NT2/D1 (cell line): ENCODE data around the gene GRK2.
"Not testable (repeated sequence)": the region's sequence is repeated elsewhere in the genome, so short reads cannot be mapped to it uniquely, and the experiment has no call there.

ENCODE experiments used
- DNase-seq: peaks from one replicate; pipeline ENCODE4 v3.0.0-alpha.2; 2011; ENCODE audit warnings: low read depth, low spot score
- H3K27me3 ChIP-seq: 2 replicates; pipeline ENCODE4 v1.6.0; 2011; ENCODE audit warnings: mild to moderate bottlenecking; ENCODE audit not compliant: insufficient read length, insufficient read depth
- H3K36me3 ChIP-seq: 2 replicates; pipeline ENCODE4 v1.6.1; 2011; ENCODE audit warnings: mild to moderate bottlenecking, low read length, mixed read lengths; ENCODE audit not compliant: insufficient read depth, insufficient read length
- H3K4me1 ChIP-seq: 2 replicates; pipeline ENCODE4 v1.5.1; 2011; ENCODE audit not compliant: insufficient read depth, insufficient read length
- H3K4me3 ChIP-seq: 2 replicates; pipeline ENCODE4 v1.5.1; 2011; ENCODE audit warnings: low read depth; ENCODE audit not compliant: insufficient read length
- H3K9ac ChIP-seq: 2 replicates; pipeline ENCODE4 v1.6.0; 2011; ENCODE audit warnings: low read depth; ENCODE audit not compliant: insufficient read length
- H3K9me3 ChIP-seq: 2 replicates; pipeline ENCODE4 v1.5.1; 2011; ENCODE audit warnings: mild to moderate bottlenecking, low read length; ENCODE audit not compliant: insufficient read depth
- SUZ12 ChIP-seq: IDR thresholded peaks from 2 replicates; pipeline ENCODE4 v1.6.1; 2011; ENCODE audit not compliant: insufficient read length, insufficient read depth; ENCODE audit errors: extremely low read depth
- YY1 ChIP-seq: IDR thresholded peaks from 2 replicates; pipeline ENCODE4 v1.6.1; 2011; ENCODE audit not compliant: insufficient read length, insufficient read depth
- ZNF274 ChIP-seq: IDR thresholded peaks from 2 replicates; pipeline ENCODE4 v1.6.1; 2011; ENCODE audit warnings: mild to moderate bottlenecking, low read depth, low read length

The GRK2 gene

DNA sequence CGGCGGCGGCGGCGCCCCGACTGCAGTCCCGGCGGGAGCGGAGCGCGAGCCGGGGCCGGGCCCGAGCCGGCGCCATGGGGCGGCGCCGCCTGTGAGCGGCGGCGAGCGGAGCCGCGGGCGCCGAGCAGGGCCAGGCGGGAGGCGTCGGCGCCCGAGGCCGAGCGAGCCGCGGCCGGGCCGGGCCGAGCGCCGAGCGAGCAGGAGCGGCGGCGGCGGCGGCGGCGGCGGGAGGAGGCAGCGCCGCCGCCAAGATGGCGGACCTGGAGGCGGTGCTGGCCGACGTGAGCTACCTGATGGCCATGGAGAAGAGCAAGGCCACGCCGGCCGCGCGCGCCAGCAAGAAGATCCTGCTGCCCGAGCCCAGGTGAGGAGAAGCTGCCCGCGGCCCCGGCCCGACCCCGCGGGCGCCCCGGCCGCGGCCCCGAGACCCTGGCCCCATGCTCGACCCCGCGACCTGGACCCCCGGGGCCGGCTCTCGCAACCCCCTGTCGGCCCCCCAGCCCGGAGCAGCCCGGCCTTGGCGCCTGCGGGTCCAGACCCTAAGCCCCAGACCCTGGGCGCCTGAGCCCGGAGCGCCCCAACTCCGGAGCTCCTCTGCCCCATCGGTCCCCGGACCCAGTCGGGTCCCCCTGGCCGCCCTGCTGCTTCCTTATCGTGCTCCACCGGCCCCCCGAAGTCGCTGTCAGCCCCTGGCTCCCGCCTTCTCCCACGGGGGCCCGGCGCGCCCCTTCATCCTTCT, at the start of gene GRK2:
Gene GRK2, plus strand, starts transcription at position 25 of the 739 bp plus-strand sequence. Its CDS starts 227 bp downstream, at position 252.
- Histone ChIP-seq H3K9ac (peak within 1 kb of the TSS; percentile 92), H3K36me3 (peaks cover 32% of the 10 kb centered on the region), H3K4me3 (peak within 1 kb of the TSS; percentile 82), H3K27me3 (peaks cover 26% of the 10 kb centered on the region), H3K9me3 (no peaks in the 10 kb centered on the region), H3K4me1 (peaks cover 44% of the 10 kb centered on the region)
- no peak for DNase-seq
- TF ChIP-seq YY1 (peak; percentile 51), SUZ12 (no peak)

DNA sequence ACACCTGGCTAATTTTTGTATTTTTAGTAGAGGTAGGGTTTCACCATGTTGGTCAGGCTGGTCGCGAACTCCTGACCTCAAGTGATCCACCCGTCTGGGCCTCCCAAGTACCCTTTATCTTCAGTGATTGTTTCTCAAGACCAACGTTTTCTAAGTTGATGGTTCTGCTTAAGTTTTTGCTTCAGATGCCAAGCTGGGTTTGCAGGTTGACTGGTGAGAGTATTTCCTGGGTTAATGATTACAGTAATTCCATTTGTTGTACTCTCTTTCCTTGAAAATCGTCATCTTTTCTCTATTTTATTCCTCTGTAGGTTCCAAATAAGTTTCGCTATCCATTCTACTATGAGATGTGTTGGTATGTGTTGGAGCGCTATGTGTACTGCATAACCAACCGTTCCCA, 38.5 kb upstream of the GRK2 start:
- Histone ChIP-seq H3K9me3 (no peaks in the 10 kb centered on the region), H3K4me3 (no peak overlapping the region), H3K9ac (no peak overlapping the region), H3K4me1 (no peaks in the 10 kb centered on the region), H3K27me3 (no peaks in the 10 kb centered on the region), H3K36me3 (peaks cover 82% of the 10 kb centered on the region)
- DNase-seq = no peak
- TF ChIP-seq SUZ12 (no peak), YY1 (no peak), ZNF274 (no peak)

GRCh38 chr11:67230406-67230805, 35.9 kb upstream of the GRK2 start:
- Histone ChIP-seq H3K4me3 (no peak overlapping the region), H3K27me3 (no peaks in the 10 kb centered on the region), H3K36me3 (peaks cover 78% of the 10 kb centered on the region), H3K9ac (no peak overlapping the region), H3K4me1 (no peaks in the 10 kb centered on the region), H3K9me3 (no peaks in the 10 kb centered on the region)
- DNase-seq = no peak
- TF ChIP-seq SUZ12 (no peak), ZNF274 (no peak), YY1 (no peak)

GRCh38 chr11:67230886-67231285, 35.4 kb upstream of the GRK2 start:
- no peaks in the 10 kb centered on the region for H3K9me3 ChIP-seq
- TF ChIP-seq YY1 (no peak), SUZ12 (no peak), ZNF274 (no peak)
- no peak overlapping the region for H3K4me3 ChIP-seq
- H3K4me1 ChIP-seq = no peaks in the 10 kb centered on the region
- H3K9ac ChIP-seq = no peak overlapping the region
- DNase-seq = no peak
- H3K27me3 ChIP-seq = no peaks in the 10 kb centered on the region
- H3K36me3 ChIP-seq = peaks cover 73% of the 10 kb centered on the region

GRCh38 chr11:67233584-67234190, 32.6 kb upstream of the GRK2 start:
- Histone ChIP-seq H3K36me3 (peaks cover 51% of the 10 kb centered on the region), H3K27me3 (no peaks in the 10 kb centered on the region), H3K9me3 (no peaks in the 10 kb centered on the region), H3K9ac (no peak overlapping the region), H3K4me1 (peaks cover under 1% of the 10 kb centered on the region), H3K4me3 (no peak overlapping the region)
- TF ChIP-seq SUZ12 (no peak), YY1 (no peak), ZNF274 (no peak)
- DNase-seq = no peak

- peaks cover 42% of the 10 kb centered on the region for H3K36me3 ChIP-seq
- H3K9me3 ChIP-seq, DNase-seq, H3K4me1 ChIP-seq, H3K27me3 ChIP-seq, H3K9ac ChIP-seq, H3K4me3 ChIP-seq: not testable (repeated sequence)
Measured at GRCh38 chr11:67234571-67234970, 31.7 kb upstream of the GRK2 start.

DNA sequence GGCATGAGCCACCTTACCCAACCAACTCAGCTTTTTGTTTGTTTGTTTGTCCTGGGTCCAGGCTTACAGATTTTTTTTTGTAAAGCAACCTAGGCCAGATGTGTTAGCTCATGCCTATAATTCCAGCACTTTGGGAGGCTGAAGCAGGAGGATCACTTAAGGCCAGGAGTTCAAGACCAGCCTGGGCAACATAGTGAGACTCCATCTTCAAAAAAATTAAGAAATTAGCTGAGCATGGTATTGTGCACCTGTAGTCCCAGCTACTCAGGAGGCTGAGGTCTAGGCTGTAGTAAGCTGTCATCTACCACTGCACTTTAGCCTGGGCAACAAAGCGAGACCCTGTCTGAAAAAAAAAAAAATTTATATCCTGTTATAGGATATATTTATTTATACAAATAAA, 28.7 kb upstream of the GRK2 start:
- no peaks in the 10 kb centered on the region for H3K27me3 ChIP-seq
- no peak overlapping the region for H3K9ac ChIP-seq
- DNase-seq = no peak
- H3K4me3 ChIP-seq = no peak overlapping the region
- H3K9me3 ChIP-seq = no peaks in the 10 kb centered on the region
- H3K4me1 ChIP-seq = peaks cover 8% of the 10 kb centered on the region
- no peak for TF ChIP-seq SUZ12
- TF ChIP-seq ZNF274 = no peak
- TF ChIP-seq YY1 = no peak
- H3K36me3 ChIP-seq = peaks cover 38% of the 10 kb centered on the region
